GM12875 (cell line): ENCODE data around the gene SAFB.

Source experiments
- H3K4me3 ChIP-seq: one replicate; pipeline ENCODE4 v1.5.1; 2011; ENCODE audit warnings: low read depth, low read length, control low read depth
- TF ChIP-seq, protein P1 (sequence below): IDR thresholded peaks from 2 replicates; pipeline ENCODE4 v1.5.1; 2011; ENCODE audit warnings: low read depth, mild to moderate bottlenecking, control low read depth, inconsistent platforms, low read length, moderate library complexity, borderline replicate concordance; ENCODE audit not compliant: insufficient read depth

SAFB gene

DNA sequence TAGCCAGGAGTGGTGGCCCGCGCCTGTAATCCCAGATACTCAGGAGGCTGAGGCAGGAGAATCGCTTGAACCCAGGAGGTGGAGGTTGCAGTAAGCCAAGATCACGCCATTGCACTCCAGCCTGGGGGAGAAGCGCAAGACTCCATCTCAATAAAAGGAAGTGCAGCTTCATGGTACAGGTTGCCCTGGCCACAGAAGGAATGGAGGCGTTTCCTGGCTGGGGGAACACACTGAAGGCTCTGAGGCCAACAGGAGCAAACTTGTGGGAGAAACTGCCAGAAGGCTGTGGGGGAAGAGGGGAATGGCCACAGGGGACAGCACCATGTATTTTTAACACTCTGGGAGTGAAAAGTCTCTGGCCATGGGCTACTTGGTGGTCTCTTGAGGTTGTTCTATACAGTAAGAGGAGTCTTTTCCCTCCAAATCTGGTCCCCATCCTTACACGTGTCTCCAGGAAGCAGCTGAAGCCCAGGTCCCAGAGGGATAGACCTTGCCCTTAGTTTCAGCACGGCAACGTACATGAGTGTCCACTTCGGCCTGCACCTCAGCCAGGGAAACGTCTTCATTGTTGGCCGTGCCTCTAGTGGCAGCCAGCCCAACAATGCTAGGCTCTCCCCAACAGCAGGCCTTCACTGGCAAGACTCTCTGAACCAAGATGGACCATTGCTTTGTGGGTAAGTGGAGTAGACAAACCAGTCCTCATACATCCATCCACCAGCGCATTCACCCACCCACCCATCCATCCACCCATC lies 50.0 kb downstream of the SAFB start:
- no peak overlapping the region for H3K4me3 ChIP-seq
- TF ChIP-seq, protein P1, sequence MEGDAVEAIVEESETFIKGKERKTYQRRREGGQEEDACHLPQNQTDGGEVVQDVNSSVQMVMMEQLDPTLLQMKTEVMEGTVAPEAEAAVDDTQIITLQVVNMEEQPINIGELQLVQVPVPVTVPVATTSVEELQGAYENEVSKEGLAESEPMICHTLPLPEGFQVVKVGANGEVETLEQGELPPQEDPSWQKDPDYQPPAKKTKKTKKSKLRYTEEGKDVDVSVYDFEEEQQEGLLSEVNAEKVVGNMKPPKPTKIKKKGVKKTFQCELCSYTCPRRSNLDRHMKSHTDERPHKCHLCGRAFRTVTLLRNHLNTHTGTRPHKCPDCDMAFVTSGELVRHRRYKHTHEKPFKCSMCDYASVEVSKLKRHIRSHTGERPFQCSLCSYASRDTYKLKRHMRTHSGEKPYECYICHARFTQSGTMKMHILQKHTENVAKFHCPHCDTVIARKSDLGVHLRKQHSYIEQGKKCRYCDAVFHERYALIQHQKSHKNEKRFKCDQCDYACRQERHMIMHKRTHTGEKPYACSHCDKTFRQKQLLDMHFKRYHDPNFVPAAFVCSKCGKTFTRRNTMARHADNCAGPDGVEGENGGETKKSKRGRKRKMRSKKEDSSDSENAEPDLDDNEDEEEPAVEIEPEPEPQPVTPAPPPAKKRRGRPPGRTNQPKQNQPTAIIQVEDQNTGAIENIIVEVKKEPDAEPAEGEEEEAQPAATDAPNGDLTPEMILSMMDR = no peak

DNA sequence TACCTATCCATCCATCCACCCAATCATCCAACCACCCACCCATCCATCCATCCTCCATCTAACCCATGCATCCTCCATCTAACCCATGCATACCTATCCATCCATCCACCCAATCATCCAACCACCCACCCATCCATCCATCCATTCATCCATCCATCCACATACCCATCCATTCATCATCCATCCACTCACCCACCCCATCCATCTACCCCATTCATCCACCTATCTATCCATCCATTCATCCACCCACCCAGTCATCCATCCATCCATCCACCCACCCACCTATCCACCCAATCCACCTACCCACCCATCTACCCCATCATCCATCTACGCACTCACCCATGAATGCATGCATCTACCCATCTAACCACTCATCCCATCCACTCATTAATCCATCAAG lies 50.9 kb downstream of the SAFB start:
- TF ChIP-seq, protein P1 = no peak
- H3K4me3 ChIP-seq = no peak overlapping the region

DNA sequence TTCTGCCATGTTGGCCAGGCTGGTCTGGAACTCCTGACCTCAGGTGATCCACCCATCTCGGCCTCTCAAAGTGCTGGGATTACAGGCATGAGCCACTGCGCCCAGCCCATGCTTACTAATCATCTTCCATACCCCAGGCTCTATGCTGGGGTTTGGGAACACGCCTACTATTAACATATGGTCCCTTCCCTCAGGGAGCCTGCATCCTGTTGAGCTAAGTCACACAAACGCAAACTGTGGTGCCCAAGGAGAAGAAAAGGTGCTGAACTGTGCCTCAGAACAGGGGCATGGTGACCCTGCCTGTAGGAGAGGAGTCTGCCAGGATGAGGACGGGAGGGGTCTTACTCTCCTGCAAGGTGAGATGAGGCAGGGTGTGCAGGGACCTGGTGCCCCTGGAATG lies 51.8 kb downstream of the SAFB start:
- H3K4me3 ChIP-seq = no peak overlapping the region
- TF ChIP-seq, protein P1 = no peak

DNA sequence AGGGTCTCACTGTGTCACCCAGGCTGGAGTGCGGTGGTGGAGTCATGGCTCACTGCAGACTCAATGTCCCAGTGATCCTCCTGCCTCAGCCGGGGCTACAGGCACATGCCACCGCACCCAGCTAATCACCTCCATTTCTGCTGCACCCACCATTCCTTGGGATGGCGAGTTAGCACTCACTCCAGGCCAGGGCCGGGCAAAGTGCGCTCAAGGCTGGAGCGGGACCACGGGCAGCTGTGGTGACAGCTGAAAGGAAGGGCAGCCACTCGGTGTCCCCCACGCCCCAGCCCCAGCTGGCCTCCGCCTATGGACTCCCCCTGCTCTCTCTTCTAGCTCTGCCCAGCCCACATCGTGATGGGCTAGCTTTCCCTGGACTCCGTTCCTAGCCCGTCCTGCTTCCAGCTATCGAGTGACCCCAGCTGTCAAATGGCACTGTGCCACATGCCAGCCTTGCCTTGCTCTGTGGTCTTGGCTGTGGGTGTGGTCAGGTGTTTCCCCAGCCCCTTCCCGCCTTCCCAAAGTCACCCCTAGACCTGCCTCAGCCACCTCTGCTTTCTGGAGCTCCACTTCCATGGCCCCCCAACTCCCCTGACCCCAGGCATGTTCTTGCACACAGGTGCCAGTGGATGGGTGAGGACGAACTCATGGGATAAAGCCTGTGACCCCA lies 53.4 kb downstream of the SAFB start:
- TF ChIP-seq, protein P1 = no peak
- H3K4me3 ChIP-seq = no peak overlapping the region

DNA sequence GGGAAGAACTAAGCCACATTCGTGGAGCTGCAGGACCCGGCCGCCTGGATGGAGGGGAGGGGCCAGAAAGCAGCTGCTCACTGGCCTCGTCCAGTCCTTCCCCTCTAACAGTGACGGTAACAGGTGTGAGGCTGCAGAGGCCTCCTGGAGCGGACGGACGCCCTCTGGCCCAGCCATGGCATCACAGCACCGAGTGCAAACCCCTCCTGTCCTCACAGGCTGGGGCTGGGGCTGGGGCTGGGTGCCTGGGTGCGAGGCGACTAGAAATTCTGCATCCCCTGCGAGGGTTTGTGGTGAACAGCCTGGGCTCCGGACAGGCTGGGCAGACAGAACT lies 53.9 kb downstream of the SAFB start:
- no peak overlapping the region for H3K4me3 ChIP-seq
- TF ChIP-seq, protein P1 = no peak

DNA sequence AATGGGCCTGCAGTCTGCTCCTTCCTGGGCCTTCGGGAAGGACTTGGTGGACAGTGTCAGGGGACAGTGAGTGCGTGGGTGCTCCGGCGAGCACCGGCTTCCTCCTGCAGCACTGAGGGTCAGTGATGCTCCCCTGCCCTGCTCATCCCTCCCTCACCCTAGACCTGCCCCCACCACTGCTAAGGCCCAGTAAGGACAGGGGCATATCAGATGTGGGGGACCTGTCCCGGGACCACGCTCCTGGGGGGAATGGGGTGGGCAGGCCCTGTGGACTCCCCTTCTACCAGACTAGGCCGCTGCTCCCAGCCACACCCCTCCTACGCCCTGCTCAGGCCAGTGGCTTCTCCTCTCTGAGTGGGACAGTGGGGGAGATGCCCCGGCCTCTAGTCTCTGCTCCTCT lies 54.3 kb downstream of the SAFB start:
- TF ChIP-seq, protein P1 = no peak

DNA sequence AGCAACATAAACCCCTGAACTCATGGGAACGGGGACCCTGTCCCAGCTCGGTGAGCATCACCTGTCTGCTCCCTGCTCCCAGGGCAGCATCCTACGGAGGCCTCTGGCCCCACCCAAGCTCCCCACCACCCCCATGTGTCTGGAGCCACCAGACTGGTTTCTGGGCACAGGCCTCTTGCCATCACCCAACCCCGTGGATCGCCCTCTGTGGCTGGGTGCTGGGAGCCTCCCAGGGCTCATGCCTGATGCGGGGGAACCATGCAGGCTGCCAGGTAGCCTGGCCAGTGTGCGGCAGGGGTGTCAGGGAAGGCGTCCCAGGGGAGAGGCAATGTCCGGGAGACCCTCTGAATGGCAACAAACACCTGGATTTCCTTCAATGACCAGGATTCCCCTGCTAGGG lies 54.7 kb downstream of the SAFB start:
- TF ChIP-seq, protein P1 = no peak
- H3K4me3 ChIP-seq = no peak overlapping the region

More for the DNA sequence above, 54.3 kb downstream of the SAFB start:
- no peak overlapping the region for H3K4me3 ChIP-seq
